Inflammatory macrophage treated with lipopolysaccharide for 4 hours (primary cell): ENCODE results near the gene FDXACB1.
A peak's percentile ranks its signal among the peaks of the same experiment; 100 is the strongest.

ENCODE experiments used
- DNase-seq: peaks from one replicate; pipeline ENCODE4 v3.0.0-alpha.2; 2020

FDXACB1 gene

GRCh38 chr11:111841370-111842053 lies 37.5 kb downstream of the FDXACB1 start:
- peak; percentile 83 for DNase-seq

DNA sequence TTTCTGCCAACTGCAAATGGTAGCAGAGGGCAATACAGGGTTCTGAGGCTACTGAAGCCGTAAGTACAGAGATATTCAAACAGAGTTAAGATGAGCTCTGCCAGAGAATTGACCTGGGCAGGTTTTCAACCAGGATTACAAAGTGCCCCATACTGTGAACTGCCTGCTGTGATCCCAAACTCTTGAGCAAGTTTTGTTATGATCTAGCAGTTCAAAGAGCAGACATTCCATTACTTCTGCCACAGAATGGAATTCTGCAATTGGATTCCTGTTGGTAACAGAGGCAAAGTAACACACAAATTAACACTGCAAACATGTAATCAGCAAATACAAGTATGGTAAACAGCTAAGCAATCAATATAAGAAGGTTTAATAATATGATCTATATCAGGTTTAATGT lies 38.8 kb downstream of the FDXACB1 start:
- no peak for DNase-seq

DNA sequence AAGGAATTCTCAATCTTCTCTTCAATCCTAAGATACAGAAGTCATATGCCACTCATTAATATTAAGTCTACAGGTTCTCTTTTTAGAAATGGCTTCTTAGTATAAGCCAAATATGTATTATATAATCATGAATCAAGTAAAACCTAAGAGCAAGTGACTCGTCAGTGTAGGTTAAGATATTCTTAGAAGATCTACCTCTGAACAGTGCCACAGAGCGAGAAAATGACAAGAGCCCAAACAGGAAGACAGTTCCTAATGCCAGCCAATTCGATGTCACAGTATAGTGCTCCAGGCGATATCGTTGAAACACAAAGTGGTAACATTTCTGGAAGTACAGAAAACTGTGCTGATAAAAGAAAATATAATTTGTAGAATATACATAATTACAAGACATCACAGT lies 40.9 kb downstream of the FDXACB1 start:
- no peak for DNase-seq

DNA sequence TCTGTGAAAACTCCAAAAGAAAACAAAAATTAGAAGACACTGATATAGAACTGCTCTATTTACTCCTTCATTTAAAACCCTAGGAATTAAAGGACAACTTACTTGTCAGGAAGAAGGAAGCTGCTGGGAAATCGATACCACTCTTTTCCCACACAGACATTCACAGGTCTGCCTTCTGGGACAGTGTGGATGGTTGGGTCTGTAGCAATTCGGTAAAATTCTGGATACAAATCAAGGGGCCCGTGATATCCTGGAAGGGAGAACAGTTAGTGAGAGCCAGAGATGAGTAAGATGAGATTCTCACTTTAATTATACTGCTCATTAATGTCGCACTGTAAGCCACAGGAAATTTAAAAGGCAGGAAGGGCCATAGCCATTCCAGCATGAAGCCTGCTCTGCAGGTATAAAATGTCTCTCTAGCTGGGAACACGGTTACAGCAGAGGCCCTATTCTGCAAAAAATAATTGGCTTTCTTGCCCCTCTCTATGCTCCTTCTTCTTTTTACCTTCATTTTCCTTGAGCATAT lies 41.5 kb downstream of the FDXACB1 start:
- no peak for DNase-seq

DNA sequence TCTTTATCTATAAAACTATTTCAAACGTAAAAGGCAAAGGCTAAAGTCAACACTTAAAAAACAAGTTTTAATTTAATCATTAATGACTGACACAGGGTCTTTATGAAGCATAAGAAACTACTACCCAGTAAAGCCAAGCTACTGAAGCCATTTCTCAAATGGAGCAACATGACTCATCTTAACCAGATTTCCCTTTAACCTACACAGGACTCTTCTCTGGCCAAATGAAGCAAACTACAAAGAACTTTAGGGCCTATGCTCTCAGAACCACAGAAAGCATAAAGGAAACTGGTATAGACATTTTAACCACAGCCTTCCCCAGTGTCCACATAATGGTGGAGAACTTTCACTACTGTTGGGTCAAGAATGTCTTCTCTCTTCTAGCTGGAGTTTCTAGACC lies 42.2 kb downstream of the FDXACB1 start:
- DNase-seq, result peak; percentile 7

GRCh38 chr11:111836162-111836561 lies 42.8 kb downstream of the FDXACB1 start:
- DNase-seq, result no peak

- DNase-seq, result no peak
These were observed 43.3 kb downstream of the FDXACB1 start for GRCh38 chr11:111835665-111836064.

DNA sequence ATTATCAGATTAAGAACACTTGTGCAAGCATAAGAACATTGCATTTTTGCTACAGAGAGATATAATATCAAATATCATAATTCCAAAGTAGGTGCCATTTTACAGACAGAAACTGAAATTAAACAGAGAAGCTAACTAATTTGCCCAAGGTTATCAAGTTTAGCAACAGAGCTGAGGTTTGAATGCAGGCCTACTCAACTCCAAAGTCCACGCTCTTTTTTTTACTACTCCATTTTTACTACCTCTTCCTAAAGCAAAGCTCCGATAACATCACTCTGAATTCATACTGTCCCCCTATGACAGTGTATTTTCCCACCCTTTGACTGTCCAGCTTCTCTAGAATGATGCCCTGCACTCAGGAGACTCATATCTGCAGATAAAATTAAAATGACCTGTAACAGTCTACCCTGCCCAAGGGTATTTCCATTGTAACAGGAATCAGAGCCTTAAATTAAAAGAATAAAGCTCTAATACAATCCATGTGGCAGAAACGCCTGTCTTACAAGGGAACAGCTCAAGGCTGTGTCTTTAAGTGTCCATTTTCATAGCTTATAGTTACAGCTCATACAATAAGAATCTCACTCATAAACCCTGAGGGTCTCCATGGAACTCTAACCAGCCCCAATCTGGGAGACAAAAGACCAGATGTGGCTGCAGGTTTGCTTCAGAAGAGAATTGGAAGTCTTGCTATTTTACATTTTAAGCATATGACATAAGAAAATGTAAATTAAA lies 44.4 kb downstream of the FDXACB1 start:
- no peak for DNase-seq

GRCh38 chr11:111833524-111833923 lies 45.4 kb downstream of the FDXACB1 start:
- DNase-seq, result no peak

DNA sequence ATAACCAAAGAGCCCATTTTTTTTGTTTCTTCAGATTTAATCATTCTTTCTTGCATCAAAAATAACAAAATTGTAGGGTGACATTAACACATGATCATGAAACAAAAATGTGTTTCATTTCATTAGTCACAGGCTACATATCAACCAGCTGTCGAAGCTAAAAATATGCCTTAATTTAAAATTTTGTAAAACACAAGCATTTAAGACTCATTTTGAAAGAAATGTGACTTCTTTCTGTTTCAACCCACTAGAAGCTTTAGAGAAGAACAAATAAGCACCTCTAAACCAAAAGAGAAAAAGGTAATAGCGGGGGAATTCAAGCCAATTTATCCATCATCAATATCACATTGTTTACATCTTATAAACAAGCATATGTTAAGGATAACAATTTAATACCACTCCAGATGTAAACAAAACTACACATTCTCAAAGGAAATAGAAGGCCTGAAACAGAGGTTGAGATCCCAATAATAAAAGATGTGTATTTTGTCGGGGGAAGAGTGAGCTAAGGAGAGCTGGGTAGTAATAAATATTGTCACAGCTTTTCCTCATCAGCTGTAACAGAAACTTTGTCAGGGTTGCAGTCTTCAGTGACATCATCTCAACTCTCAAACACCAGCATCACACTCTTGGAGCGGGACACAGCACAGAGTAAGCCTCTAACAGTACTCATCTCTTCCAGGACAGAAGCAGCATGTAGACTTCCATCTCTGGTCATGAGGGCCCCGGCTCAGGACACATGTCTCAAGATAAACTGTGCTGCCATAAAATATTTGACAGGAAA lies 49.6 kb downstream of the FDXACB1 start:
- no peak for DNase-seq

- DNase-seq, result no peak
These were observed 52.5 kb downstream of the FDXACB1 start for GRCh38 chr11:111826322-111826950.
